KG1 (cell line): ENCODE results near the gene APOO.
"Not testable (repeated sequence)": the region's sequence is repeated elsewhere in the genome, so short reads cannot be mapped to it uniquely, and the experiment has no call there.

Experiments used
- DNase-seq: peaks from one replicate; lab custom pipeline; 2025; lab: John Stamatoyannopoulos, UW

The APOO gene

GRCh38 chrX:23902419-23902818 is 5.3 kb downstream of the APOO start:
- peak; percentile 6 for DNase-seq

- peak; percentile 4 for DNase-seq
Observed at GRCh38 chrX:23901805-23902204, 5.9 kb downstream of the APOO start.

GRCh38 chrX:23901060-23901459 is 6.7 kb downstream of the APOO start:
- DNase-seq, result no peak

DNA sequence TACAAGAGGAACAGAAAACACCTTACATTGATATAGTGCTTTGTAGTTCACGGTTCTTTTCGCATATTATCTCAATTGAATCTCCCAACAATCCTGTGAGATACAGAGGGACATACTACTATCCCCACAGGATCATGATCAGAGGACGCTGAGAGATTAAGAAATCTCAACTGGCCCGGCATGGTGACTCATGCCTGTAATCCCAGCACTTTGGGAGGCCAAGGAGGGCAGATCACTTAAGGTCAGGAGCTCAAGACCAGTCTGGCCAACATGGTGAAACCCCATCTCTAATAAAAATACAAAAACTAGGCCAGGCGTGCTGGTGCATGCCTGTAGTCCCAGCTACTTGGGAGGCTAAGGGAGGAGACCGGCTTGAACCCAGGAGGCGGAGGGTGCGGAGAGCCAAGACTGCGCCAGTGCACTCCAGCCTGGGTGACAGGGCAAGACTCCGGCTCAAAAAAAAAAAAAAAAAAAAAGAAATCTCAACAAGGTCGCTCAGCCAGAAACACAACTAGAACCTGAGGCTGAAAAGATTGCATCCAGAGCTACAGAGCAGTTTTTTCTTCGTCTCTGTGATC is 7.4 kb downstream of the APOO start:
- no peak for DNase-seq

DNA sequence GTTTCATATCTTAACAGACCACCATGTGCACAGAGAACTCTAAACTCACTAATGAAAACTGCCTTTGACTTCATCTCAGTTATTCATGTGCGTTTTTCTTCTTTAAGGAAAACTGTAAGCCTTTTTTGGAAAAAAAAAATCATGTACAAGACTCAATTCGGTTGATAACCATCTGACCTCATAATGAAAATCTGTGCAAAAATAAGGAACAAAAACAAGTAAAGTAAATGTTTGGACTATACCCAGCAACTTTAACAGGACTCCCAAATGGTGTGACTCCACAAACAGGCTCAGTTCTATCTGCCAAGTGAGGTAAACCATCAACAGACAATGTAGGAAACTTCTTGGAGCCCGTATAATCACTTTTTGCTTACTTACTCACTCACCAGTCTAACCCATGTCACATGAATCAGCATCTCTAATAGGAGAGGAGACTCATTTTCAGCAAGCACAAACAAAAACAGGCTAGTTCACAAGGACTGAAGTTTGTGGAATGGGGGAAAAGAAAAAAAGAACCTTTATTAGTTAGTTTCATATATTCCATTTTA is 9.3 kb downstream of the APOO start:
- no peak for DNase-seq

DNA sequence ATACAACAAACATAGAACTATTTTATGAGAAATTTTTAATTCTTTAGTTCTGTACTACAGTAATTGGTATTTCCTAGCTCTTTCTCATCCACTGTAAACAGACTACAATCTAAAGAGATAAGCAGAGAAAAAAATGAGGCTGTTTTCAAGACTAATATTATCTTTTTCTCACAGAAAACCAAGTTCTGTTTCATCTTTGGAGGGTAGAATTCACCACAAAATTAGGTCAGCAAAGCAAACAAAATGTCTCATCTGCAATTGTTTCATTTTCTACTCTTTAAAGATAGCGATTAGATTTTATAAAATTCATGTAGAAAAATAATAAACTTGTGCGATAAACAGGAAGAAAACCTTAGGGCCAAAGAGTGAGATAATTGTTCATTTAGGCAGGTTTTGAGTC is 10.8 kb downstream of the APOO start:
- DNase-seq, result no peak

GRCh38 chrX:23896539-23896938 is 11.2 kb downstream of the APOO start:
- not testable (repeated sequence) for DNase-seq

DNA sequence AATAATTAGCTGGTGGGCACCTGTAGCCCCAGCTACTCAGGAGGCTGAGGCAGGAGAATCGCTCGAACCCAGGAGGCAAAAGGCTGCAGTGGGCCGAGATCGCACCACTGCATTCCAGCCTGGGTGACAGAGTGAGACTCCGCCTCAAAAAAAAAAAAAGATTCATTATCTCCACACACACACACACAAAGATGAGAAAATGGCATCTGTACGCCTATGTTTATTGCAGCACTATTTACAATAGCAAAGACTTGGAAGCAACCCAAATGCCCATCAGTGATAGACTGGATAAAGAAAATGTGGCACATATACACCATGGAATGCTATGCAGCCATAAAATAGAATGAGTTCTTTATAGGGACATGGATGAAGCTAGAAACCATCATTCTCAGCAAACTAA is 12.7 kb downstream of the APOO start:
- DNase-seq, result not testable (repeated sequence)

- no peak for DNase-seq
Observed at GRCh38 chrX:23890933-23891332, 16.8 kb downstream of the APOO start.

DNA sequence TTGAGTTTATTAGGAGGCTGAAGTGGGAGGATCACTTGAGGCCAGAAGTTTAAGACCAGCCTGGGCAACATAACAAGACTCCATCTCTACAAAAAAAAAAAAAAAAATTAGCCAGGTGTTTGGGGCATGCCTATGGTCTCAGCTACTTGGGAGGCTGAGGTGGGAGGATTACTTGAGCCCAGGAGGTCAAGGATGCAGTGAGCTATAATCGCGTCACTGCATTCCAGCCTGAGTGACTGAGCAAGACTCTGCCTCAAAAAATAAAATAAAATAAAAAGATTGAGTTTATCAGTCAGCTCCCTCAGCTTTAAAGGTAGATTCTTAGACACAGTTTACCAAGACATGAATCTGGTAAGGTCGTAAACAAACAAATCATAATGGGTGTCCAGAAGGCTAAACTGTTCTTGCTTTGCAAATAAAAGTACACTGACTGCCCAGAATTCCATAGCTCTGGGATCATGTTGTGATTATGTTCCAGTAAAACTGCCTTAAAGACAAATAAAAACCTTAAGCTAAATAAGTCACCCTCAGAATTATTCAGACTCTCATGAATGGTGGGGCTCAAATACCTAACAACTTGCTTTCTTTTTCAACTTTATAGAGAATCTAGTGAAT is 18.7 kb downstream of the APOO start:
- no peak for DNase-seq

DNA sequence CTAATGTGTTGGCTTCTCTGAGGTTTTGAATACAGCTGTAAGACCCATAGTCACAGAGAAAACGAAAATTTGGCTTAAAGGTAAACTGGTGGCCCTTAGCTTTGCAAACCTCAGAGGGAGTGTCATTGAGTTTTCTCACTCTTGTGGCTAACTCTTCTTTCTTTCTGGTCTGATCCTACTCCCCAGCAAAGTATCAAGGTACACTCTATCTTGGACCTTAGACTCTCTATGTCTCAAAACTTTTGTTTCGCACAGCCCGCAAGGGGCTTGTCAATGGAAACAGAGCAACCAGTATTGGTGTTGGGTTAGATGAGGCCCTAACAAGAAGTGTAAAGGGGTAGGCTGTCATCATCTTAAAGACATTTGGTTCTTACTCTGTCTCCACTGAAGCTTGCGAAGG is 19.8 kb downstream of the APOO start:
- no peak for DNase-seq

DNA sequence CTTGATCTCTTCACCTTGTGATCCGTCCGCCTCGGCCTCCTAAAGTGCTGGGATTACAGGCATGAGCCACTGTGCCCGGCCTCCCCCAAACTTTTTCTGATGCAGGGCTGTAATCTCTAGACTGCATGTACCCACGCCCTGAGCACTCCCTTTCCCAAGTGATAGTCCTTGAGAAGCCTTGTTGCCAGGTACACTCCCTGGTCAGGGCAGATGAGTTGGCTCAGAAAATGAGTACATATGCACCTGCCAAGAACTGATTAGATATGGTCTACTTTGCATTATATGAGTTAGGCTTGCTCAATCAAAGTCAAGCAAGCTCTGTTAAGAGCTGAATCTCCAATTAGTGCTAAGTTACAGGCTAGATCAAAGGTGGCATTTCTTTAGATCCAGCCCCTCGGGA is 20.3 kb downstream of the APOO start:
- DNase-seq, result no peak

GRCh38 chrX:23885803-23886202 is 21.9 kb downstream of the APOO start:
- no peak for DNase-seq

DNA sequence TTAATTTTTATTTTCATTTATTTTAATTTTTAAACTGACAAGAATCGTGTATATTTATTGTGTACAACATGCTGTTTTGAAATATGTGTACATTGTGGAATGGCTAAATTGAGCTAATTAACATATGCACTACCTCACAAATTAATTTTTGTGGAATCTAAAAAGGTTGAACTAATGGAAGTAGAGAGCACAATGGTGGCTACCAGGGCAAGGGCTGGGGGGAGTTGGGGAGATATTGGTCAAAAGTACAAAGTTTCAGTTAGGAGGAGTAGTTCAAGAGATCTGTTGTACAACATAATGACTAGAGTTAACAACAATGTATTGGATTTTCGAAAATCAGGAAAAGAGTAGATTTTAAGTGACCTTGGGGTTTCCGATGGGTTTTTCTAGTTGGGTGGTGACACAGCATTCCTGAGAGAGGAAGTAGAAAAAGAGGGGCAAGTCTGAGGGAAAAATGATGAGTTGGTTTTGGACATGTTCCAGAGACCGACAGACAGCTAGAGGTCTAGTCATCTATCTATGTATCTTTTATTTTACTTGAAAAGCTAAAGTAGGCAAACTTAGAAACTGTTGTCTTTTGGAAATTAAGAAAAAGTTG is 23.2 kb downstream of the APOO start:
- no peak for DNase-seq

- DNase-seq, result no peak
Observed at GRCh38 chrX:23883737-23884354, 23.9 kb downstream of the APOO start.

GRCh38 chrX:23879380-23880090 is 28.2 kb downstream of the APOO start:
- DNase-seq, result no peak

- DNase-seq, result no peak
Observed at GRCh38 chrX:23871905-23872546, 35.7 kb downstream of the APOO start.

DNA sequence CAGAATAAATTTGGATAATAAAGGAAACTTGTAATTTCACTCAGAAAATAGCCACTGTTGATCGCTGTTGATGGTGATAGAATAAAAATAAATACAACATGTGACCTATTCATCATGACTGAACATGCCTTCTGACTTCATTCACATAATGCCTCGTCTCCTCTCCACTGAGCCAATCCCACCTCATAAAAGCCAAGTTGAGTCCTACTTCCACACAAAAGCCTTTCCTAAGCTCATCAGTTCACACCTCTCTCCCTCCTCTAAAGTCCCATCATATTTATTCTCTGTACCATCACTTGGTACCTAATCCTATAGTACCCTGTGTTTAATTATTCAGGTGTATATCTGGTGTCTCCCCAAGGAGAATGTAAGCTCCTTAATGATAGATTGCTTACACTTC is 37.7 kb downstream of the APOO start:
- DNase-seq, result no peak

DNA sequence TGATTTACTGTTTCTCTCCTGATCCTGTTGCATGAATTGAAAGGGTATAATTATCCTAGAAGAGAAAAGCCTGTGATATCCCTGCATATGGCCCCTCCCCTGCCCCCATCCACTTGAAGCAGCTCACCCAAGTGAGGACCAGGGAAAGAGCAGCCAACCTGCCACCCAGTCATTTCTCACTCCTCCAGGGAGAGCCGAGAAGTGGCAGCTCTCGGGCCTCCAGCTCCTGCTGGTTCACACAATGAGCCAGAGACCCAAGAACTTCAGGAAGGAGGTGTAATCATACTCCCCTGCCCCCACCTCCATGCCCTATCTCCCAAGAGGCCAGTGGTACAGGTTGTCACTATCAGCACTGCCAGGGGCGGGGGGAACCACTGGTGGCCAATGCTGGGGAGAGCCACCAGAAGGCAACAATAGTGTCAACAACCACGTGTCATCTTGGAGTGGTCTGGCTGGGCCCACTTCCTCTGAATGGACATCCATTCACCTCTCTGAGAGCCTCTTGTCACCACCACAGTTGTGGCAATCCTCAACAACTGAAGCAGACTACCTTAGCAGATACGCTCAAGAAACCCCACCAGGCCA is 42.9 kb downstream of the APOO start:
- no peak for DNase-seq

DNA sequence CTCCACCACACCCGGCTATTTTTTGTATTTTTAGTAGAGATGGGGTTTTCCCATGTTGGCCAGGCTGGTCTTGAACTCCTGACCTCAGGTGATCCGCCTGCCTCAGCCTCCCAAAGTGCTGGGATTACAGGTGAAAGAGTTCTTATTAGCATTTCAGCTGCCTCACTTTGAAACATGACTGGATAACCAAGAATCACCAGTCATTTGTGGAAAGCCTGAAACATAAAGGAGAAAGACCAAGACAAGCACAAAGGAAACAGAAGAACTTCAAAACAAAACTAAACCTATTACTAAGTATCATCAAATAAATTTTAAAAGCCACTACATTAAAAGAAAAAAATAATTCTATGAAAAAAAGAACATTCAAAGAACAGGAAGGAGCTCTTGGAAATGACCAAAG is 45.8 kb downstream of the APOO start:
- not testable (repeated sequence) for DNase-seq

- no peak for DNase-seq
Observed at GRCh38 chrX:23861215-23861896, 46.4 kb downstream of the APOO start.
